Breast epithelium (tissue), 4 donors: Measurements from ENCODE around the gene CDH1. TPM values are rescaled to one million over a fixed set of nuclear protein-coding genes. Genes with fewer than 3 reads are reported as not detected.
"Not testable (repeated sequence)": the region's sequence is repeated elsewhere in the genome, so short reads cannot be mapped to it uniquely, and the experiment has no call there.

Experiments
- DNase-seq, 2 donors: peaks; one replicate each; pipeline ENCODE4 v3.0.0-alpha.2; 2019; ENCODE audit warnings: low spot score in 2 of 2
- H3K27ac ChIP-seq, 2 donors: fragments of 200-600 bp; sonication (generic) in 1 of 2; one replicate each; pipeline ENCODE4 v1.5.1; 2016 to 2019; ENCODE audit warnings: mild to moderate bottlenecking in 1 of 2
- H3K27me3 ChIP-seq, 2 donors: fragments of 200-600 bp; sonication (generic) in 1 of 2; one replicate each; pipeline versions ENCODE4 v1.5.1 to v1.6.0; 2017 to 2019; ENCODE audit warnings: control low read depth in 1 of 2, mild to moderate bottlenecking in 1 of 2
- H3K36me3 ChIP-seq: fragments of 200-600 bp; one replicate; pipeline ENCODE4 v1.5.1; 2019
- H3K4me1 ChIP-seq, 2 donors: fragments of 200-600 bp; sonication (generic); one replicate each; pipeline ENCODE4 v1.5.1; 2016 to 2019; ENCODE audit warnings: control low read depth in 1 of 2
- H3K4me3 ChIP-seq, 3 donors: fragments of 200-600 bp; sonication (generic); 1 replicate in 2 of 3; 2 replicates in 1 of 3; pipeline ENCODE4 v1.5.1; 2016 to 2019; ENCODE audit warnings: mild to moderate bottlenecking in 3 of 3, moderate library complexity in 2 of 3
- H3K9me3 ChIP-seq, 2 donors: fragments of 200-600 bp; sonication (generic) in 1 of 2; one replicate each; pipeline ENCODE4 v1.5.1; 2016 to 2019; ENCODE audit warnings: control low read depth in 1 of 2
- POLR2A ChIP-seq: fragments of 450-650 bp; IDR thresholded peaks from one replicate; pipeline ENCODE4 v1.6.1; 2016; ENCODE audit warnings: antibody characterized with exemption, mild to moderate bottlenecking, moderate library complexity
- POLR2AphosphoS5 ChIP-seq, 3 donors: sonication (generic); formaldehyde crosslinking; IDR thresholded peaks; one replicate each; pipeline ENCODE4 v1.6.1; 2017; ENCODE audit warnings: antibody characterized with exemption in 3 of 3
- intact Hi-C: fragments of 100-400 bp; cut with DNase I; formaldehyde crosslinking; loops from one replicate; pipeline ENCODE4 v1.15.1; 2023; ENCODE audit warnings: low total_unique reads
- total RNA-seq, 3 donors: library from RNA; depleted of rRNA; stranded (reverse); fragments of >200 nt; gene quantifications; one replicate each; pipeline ENCODE4 v1.1.0, GENCODE V29; 2016
- TF ChIP-seq, protein P1 (sequence below), 3 donors: fragments of 450-650 bp; IDR thresholded peaks; one replicate each; pipeline ENCODE4 v1.5.1; 2016 to 2017; ENCODE audit warnings: antibody characterized with exemption in 3 of 3, mild to moderate bottlenecking in 3 of 3, moderate library complexity in 3 of 3

The CDH1 gene
- total RNA-seq, 3 donors from 2014 or later, result 0.16 to 127 (median 86.5) TPM

DNA sequence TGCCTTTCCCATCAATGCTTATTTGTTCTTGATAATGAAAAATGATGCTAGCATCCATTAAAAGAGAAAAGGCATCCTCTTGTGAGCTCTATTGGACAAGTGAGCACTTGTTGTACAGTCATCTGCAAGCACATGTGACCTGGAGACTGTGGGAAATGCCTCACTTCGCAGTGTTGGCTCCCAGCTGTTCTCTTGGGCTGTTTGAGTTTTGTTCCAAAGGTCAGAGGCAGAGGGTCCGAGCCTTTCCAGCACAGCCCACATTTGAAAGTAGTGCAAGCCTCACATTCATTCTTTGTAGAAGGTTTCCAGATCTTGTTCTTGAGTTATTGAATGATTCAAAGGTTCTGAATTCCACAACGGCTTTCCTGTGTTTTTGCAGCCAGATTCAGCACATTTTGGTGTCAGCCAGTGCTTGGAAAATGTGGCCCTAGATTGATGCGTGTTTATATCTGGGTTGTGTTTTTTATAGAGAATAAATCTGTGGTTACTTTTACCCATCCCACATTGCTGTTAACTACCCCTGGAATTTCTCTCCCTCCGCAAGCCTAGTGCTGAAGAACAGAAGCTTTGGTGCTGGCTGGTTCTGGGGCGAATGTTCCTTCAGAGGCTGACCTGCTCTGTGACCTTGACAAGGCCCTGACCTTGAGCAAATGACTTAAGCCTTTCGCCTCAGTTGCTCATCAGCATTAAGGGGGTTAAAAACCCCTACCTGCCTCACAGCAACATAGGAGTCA, 49.8 kb downstream of the CDH1 start:
- TF ChIP-seq POLR2AphosphoS5 (IDR thresholded peaks at IDR 0.05) (no peak), POLR2A (no peak)
- TF ChIP-seq, protein P1, sequence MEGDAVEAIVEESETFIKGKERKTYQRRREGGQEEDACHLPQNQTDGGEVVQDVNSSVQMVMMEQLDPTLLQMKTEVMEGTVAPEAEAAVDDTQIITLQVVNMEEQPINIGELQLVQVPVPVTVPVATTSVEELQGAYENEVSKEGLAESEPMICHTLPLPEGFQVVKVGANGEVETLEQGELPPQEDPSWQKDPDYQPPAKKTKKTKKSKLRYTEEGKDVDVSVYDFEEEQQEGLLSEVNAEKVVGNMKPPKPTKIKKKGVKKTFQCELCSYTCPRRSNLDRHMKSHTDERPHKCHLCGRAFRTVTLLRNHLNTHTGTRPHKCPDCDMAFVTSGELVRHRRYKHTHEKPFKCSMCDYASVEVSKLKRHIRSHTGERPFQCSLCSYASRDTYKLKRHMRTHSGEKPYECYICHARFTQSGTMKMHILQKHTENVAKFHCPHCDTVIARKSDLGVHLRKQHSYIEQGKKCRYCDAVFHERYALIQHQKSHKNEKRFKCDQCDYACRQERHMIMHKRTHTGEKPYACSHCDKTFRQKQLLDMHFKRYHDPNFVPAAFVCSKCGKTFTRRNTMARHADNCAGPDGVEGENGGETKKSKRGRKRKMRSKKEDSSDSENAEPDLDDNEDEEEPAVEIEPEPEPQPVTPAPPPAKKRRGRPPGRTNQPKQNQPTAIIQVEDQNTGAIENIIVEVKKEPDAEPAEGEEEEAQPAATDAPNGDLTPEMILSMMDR (IDR thresholded peaks at IDR 0.05), result no peak
- Histone ChIP-seq H3K27me3 (no peaks in the 10 kb centered on the region), H3K9me3 (no peaks in the 10 kb centered on the region), H3K4me1 (peaks cover 5 to 10% of the 10 kb centered on the region in 2 donors), H3K36me3 (no peaks in the 10 kb centered on the region), H3K4me3 (no peak overlapping the region), H3K27ac (peak overlapping the region; percentile 34 to 43)
- peak in 1 of 2 donors; percentile 59 for DNase-seq
- intact Hi-C loops, result no loop called here

- DNase-seq, H3K36me3 ChIP-seq, H3K4me3 ChIP-seq, H3K9me3 ChIP-seq, H3K27me3 ChIP-seq, intact Hi-C loops: not testable (repeated sequence)
- Histone ChIP-seq H3K27ac (peak overlapping the region; percentile 34 to 43), H3K4me1 (peaks cover 5 to 10% of the 10 kb centered on the region in 2 donors)
These were observed 50.3 kb downstream of the CDH1 start for GRCh38 chr16:68787419-68787807.

DNA sequence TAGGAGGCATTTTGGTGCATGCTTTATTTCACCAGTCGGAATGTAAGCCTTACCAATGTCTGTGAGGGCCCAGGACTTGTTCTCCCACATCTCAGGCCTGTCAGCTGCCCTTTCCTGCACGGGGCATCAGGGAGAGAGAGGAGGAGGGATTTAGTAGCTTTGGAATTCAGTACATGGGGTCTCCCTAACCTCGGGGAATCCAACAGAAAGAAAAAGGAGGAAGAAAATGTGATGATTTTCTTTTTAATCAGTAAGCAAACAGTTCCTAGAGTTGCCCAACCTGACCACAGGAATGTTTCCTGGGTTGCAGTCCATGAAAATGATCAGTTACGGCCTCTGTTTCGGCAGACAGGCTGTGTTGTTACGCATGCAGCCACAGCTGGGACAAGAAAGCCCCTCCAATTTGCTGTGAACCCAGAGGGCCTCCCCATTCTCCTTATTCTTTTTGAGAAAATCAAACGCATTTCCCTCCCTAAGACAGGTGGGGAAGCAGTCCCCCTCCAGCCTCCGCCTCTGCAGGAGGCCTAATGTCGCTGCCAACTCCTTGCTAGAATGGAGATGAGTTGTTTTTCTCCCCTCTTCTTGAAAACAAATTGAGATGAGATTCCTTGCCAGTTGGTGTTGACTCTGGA, 53.2 kb downstream of the CDH1 start:
- intact Hi-C loops, result no loop called here
- peak in 1 of 2 donors; percentile 65 for DNase-seq
- peaks cover 5 to 10% of the 10 kb centered on the region in 2 donors for H3K4me1 ChIP-seq
- H3K9me3 ChIP-seq, result no peaks in the 10 kb centered on the region
- H3K4me3 ChIP-seq, result peak overlapping the region in 2 of 3 donors; percentile 2 to 42
- peak in 1 of 3 donors; percentile 49 for TF ChIP-seq POLR2AphosphoS5 (IDR thresholded peaks at IDR 0.05)
- TF ChIP-seq, protein P1 (IDR thresholded peaks at IDR 0.05), result no peak
- no peaks in the 10 kb centered on the region for H3K36me3 ChIP-seq
- H3K27ac ChIP-seq, result peak overlapping the region; percentile 75 to 87
- H3K27me3 ChIP-seq, result no peaks in the 10 kb centered on the region

- intact Hi-C loops, result no loop called here
- peak overlapping the region; percentile 75 to 87 for H3K27ac ChIP-seq
These were observed 53.9 kb downstream of the CDH1 start for GRCh38 chr16:68790944-68791343.

GRCh38 chr16:68792465-68793324, 55.6 kb downstream of the CDH1 start:
- Histone ChIP-seq H3K27ac (no peak overlapping the region), H3K4me3 (no peak overlapping the region), H3K9me3 (no peaks in the 10 kb centered on the region), H3K4me1 (peaks cover 5 to 10% of the 10 kb centered on the region in 2 donors), H3K27me3 (no peaks in the 10 kb centered on the region), H3K36me3 (no peaks in the 10 kb centered on the region)
- TF ChIP-seq POLR2AphosphoS5 (IDR thresholded peaks at IDR 0.05), result no peak
- TF ChIP-seq POLR2A, result no peak
- TF ChIP-seq, protein P1 (IDR thresholded peaks at IDR 0.05), result no peak
- no peak for DNase-seq
- intact Hi-C loops, result no loop called here

More at GRCh38 chr16:68790944-68791343, 53.9 kb downstream of the CDH1 start:
- no peak for TF ChIP-seq POLR2AphosphoS5 (IDR thresholded peaks at IDR 0.05)
- TF ChIP-seq, protein P1 (IDR thresholded peaks at IDR 0.05), result no peak
- no peak for TF ChIP-seq POLR2A
- peaks cover 5 to 10% of the 10 kb centered on the region in 2 donors for H3K4me1 ChIP-seq
- H3K27me3 ChIP-seq, result no peaks in the 10 kb centered on the region
- H3K4me3 ChIP-seq, result peak overlapping the region in 1 of 3 donors; percentile 42
- no peaks in the 10 kb centered on the region for H3K9me3 ChIP-seq
- DNase-seq, result no peak
- H3K36me3 ChIP-seq, result no peaks in the 10 kb centered on the region
